IMR-90 (cell line): ENCODE data around the gene CNFN.

Source experiments
- BHLHE40 ChIP-seq: fragments of 150-350 bp; IDR thresholded peaks from 2 replicates; pipeline ENCODE4 v1.6.1; 2016; ENCODE audit warnings: mild to moderate bottlenecking, low read depth, low read length
- CEBPB ChIP-seq: IDR thresholded peaks from 2 replicates; pipeline ENCODE4 v1.6.1; 2012; ENCODE audit warnings: low read depth, low read length, improper control_type of control experiment
- FOS ChIP-seq: fragments of 150-350 bp; IDR thresholded peaks from 2 replicates; pipeline ENCODE4 v1.6.1; 2016; ENCODE audit warnings: low read depth, low read length
- MAZ ChIP-seq: IDR thresholded peaks from 2 replicates; pipeline ENCODE4 v1.6.1; 2012; ENCODE audit warnings: low read depth, mild to moderate bottlenecking, low read length, improper control_type of control experiment, moderate library complexity, borderline replicate concordance
- MXI1 ChIP-seq: IDR thresholded peaks from 2 replicates; pipeline ENCODE4 v1.6.1; 2012; ENCODE audit warnings: low read depth, mild to moderate bottlenecking, low read length, moderate library complexity, borderline replicate concordance
- POLR2A ChIP-seq: IDR thresholded peaks from 2 replicates; pipeline ENCODE4 v1.6.1; 2012; ENCODE audit warnings: mild to moderate bottlenecking, low read depth, low read length
- RAD21 ChIP-seq: IDR thresholded peaks from 2 replicates; pipeline ENCODE4 v1.6.1; 2012; ENCODE audit warnings: low read length, improper control_type of control experiment
- RCOR1 ChIP-seq: IDR thresholded peaks from 2 replicates; pipeline ENCODE4 v1.6.1; 2012; ENCODE audit warnings: mild to moderate bottlenecking, low read length, improper control_type of control experiment; ENCODE audit not compliant: insufficient replicate concordance
- RFX5 ChIP-seq: IDR thresholded peaks from 2 replicates; pipeline ENCODE4 v1.8.0; 2012; ENCODE audit warnings: low read depth, mild to moderate bottlenecking, low read length, moderate library complexity
- SMC3 ChIP-seq: fragments of 150-350 bp; IDR thresholded peaks from 2 replicates; pipeline ENCODE4 v1.6.1; 2016; ENCODE audit warnings: low read depth, mild to moderate bottlenecking, antibody characterized with exemption, low read length, moderate library complexity
- TF ChIP-seq, protein P1 (sequence below): conservative IDR thresholded peaks from 2 replicates; pipeline ENCODE4 v1.5.1; 2012; ENCODE audit warnings: mild to moderate bottlenecking, low read depth, low read length, improper control_type of control experiment
- TF ChIP-seq, protein P2 (sequence below): fragments of 150-350 bp; IDR thresholded peaks from 2 replicates; pipeline ENCODE4 v1.6.1; 2016; ENCODE audit warnings: low read depth, mild to moderate bottlenecking, low read length, moderate library complexity, borderline replicate concordance

DNA sequence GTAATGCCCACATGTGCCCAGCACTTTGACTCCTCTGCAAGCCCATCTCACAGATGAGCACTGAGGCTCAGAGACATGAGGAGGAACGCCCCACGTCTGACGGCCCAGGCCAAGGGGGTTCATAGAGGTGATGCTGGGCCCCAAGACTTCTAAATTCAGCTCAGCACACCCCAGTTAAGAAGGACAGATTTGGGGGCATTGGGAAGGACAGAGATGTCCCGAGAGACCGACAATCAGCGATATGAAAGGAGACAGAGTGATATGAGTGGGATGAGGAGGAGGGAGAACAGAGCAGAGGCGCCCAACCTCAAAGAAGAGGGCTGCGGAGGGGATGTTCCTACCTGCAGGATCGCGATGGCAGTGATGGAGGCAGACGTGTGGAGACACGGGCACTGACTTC, at the start of gene CNFN:
- TF ChIP-seq, protein P1, sequence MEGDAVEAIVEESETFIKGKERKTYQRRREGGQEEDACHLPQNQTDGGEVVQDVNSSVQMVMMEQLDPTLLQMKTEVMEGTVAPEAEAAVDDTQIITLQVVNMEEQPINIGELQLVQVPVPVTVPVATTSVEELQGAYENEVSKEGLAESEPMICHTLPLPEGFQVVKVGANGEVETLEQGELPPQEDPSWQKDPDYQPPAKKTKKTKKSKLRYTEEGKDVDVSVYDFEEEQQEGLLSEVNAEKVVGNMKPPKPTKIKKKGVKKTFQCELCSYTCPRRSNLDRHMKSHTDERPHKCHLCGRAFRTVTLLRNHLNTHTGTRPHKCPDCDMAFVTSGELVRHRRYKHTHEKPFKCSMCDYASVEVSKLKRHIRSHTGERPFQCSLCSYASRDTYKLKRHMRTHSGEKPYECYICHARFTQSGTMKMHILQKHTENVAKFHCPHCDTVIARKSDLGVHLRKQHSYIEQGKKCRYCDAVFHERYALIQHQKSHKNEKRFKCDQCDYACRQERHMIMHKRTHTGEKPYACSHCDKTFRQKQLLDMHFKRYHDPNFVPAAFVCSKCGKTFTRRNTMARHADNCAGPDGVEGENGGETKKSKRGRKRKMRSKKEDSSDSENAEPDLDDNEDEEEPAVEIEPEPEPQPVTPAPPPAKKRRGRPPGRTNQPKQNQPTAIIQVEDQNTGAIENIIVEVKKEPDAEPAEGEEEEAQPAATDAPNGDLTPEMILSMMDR: no peak
- no peak for TF ChIP-seq POLR2A
- TF ChIP-seq, protein P2, sequence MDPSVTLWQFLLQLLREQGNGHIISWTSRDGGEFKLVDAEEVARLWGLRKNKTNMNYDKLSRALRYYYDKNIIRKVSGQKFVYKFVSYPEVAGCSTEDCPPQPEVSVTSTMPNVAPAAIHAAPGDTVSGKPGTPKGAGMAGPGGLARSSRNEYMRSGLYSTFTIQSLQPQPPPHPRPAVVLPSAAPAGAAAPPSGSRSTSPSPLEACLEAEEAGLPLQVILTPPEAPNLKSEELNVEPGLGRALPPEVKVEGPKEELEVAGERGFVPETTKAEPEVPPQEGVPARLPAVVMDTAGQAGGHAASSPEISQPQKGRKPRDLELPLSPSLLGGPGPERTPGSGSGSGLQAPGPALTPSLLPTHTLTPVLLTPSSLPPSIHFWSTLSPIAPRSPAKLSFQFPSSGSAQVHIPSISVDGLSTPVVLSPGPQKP: no peak
- no peak for TF ChIP-seq CEBPB
- TF ChIP-seq MXI1: no peak
- no peak for TF ChIP-seq MAZ
- TF ChIP-seq SMC3: no peak
- TF ChIP-seq BHLHE40: no peak
- TF ChIP-seq RFX5: no peak
- no peak for TF ChIP-seq RCOR1
- TF ChIP-seq RAD21: no peak
- TF ChIP-seq FOS: no peak
